ENCODE results near the gene KCNMA1. TPM values are rescaled to one million over a fixed set of nuclear protein-coding genes. Genes with fewer than 3 reads are reported as not detected.

Gene KCNMA1
- total RNA-seq, 1 experiment from 2014 or later, result 0.49 TPM

DNA sequence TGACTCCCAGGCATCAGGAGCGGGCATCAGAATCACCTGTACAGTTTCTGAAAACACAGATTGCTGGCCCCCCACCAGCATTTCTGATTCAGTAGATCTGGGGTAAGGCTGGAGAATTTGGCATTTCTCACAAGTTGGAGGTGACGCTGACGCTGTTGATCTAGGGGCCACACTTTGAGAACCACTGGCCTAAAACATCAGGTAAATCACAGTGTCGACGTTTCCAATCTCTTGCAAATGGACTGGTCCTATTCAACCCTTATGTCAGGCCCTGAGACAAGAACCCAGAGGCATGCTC is 564.0 kb downstream of the KCNMA1 start:
- Histone ChIP-seq H3K27me3 (ENCODE audit: insufficient read depth, low read length) (peaks cover 57% of the 10 kb centered on the region), H3K9me3 (ENCODE audit: control insufficient read depth in 1 of 2, insufficient read depth in 1 of 2, low read depth in 1 of 2, low read length in 2 of 2) (no peaks in the 10 kb centered on the region), H4K20me1 (ENCODE audit: insufficient read depth) (no peaks in the 10 kb centered on the region), H3K27ac (ENCODE audit: low read depth, low read length) (no peak overlapping the region), H3K36me3 (ENCODE audit: control insufficient read depth in 1 of 2, insufficient read depth in 2 of 2, low read length in 2 of 2) (no peaks in the 10 kb centered on the region), H3K4me2 (ENCODE audit: low read length) (no peak overlapping the region), H3K4me1 (ENCODE audit: control insufficient read depth in 1 of 2, insufficient read depth in 2 of 2, low read length in 2 of 2) (no peaks in the 10 kb centered on the region), H2AFZ (ENCODE audit: low read depth, low read length, poor library complexity, severe bottlenecking) (no peak overlapping the region), H3K79me2 (ENCODE audit: insufficient read depth, low read length) (no peaks in the 10 kb centered on the region), H3K9ac (ENCODE audit: low read length) (no peak overlapping the region), H3K4me3 (replicated peaks in 1 of 2; ENCODE audit: low read depth in 1 of 2, low read length in 2 of 2) (no peak overlapping the region), H3K9me2 (ENCODE audit: insufficient read depth) (no peaks in the 10 kb centered on the region)
- DNase-seq (ENCODE audit: low read depth, low spot score), result no peak
- intact Hi-C loops (cut with micrococcal nuclease), result no loop called here
- no peak for ATAC-seq
- ChIA-PET CTCF (no interaction called here), POLR2A (no interaction called here), RAD21 (ENCODE audit: low non-redundant PET in 1 of 2, low total read pairs in 2 of 2, uncharacterized antibody in 2 of 2, unreplicated experiment in 2 of 2) (no interaction called here)
- TF ChIP-seq CBX3 (IDR thresholded peaks at IDR 0.05; ENCODE audit: low read depth), result no peak
- no peak for TF ChIP-seq SRF (IDR thresholded peaks at IDR 0.05; ENCODE audit: low read depth)
- TF ChIP-seq EGR1 (IDR thresholded peaks at IDR 0.05; ENCODE audit: low read depth), result no peak
- TF ChIP-seq, protein P1, sequence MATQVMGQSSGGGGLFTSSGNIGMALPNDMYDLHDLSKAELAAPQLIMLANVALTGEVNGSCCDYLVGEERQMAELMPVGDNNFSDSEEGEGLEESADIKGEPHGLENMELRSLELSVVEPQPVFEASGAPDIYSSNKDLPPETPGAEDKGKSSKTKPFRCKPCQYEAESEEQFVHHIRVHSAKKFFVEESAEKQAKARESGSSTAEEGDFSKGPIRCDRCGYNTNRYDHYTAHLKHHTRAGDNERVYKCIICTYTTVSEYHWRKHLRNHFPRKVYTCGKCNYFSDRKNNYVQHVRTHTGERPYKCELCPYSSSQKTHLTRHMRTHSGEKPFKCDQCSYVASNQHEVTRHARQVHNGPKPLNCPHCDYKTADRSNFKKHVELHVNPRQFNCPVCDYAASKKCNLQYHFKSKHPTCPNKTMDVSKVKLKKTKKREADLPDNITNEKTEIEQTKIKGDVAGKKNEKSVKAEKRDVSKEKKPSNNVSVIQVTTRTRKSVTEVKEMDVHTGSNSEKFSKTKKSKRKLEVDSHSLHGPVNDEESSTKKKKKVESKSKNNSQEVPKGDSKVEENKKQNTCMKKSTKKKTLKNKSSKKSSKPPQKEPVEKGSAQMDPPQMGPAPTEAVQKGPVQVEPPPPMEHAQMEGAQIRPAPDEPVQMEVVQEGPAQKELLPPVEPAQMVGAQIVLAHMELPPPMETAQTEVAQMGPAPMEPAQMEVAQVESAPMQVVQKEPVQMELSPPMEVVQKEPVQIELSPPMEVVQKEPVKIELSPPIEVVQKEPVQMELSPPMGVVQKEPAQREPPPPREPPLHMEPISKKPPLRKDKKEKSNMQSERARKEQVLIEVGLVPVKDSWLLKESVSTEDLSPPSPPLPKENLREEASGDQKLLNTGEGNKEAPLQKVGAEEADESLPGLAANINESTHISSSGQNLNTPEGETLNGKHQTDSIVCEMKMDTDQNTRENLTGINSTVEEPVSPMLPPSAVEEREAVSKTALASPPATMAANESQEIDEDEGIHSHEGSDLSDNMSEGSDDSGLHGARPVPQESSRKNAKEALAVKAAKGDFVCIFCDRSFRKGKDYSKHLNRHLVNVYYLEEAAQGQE (IDR thresholded peaks at IDR 0.05; ENCODE audit: low read depth), result no peak
- TF ChIP-seq, protein P2, sequence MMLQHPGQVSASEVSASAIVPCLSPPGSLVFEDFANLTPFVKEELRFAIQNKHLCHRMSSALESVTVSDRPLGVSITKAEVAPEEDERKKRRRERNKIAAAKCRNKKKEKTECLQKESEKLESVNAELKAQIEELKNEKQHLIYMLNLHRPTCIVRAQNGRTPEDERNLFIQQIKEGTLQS (IDR thresholded peaks at IDR 0.05), result no peak
- TF ChIP-seq POLR2A (IDR thresholded peaks at IDR 0.05; ENCODE audit: borderline replicate concordance, extremely low read depth, insufficient read depth, insufficient read length), result no peak
- no peak for TF ChIP-seq CTCF (IDR thresholded peaks at IDR 0.05 in 2 of 3, conservative IDR thresholded peaks at IDR 0.05 in 1 of 3; ENCODE audit: borderline replicate concordance in 1 of 3, insufficient read depth in 1 of 3, low read depth in 2 of 3, low read length in 2 of 3)
- no peak for TF ChIP-seq FOSL1 (IDR thresholded peaks at IDR 0.05; ENCODE audit: low read depth)
- no peak for TF ChIP-seq POLR2AphosphoS5 (IDR thresholded peaks at IDR 0.05; ENCODE audit: low read depth, low read length)
- TF ChIP-seq, protein P3, sequence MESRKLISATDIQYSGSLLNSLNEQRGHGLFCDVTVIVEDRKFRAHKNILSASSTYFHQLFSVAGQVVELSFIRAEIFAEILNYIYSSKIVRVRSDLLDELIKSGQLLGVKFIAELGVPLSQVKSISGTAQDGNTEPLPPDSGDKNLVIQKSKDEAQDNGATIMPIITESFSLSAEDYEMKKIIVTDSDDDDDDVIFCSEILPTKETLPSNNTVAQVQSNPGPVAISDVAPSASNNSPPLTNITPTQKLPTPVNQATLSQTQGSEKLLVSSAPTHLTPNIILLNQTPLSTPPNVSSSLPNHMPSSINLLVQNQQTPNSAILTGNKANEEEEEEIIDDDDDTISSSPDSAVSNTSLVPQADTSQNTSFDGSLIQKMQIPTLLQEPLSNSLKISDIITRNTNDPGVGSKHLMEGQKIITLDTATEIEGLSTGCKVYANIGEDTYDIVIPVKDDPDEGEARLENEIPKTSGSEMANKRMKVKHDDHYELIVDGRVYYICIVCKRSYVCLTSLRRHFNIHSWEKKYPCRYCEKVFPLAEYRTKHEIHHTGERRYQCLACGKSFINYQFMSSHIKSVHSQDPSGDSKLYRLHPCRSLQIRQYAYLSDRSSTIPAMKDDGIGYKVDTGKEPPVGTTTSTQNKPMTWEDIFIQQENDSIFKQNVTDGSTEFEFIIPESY (IDR thresholded peaks at IDR 0.05; ENCODE audit: extremely low read depth, insufficient replicate concordance, low read length), result no peak
- TF ChIP-seq RAD21 (IDR thresholded peaks at IDR 0.05; ENCODE audit: low read depth), result no peak
- no peak for TF ChIP-seq TCF7L2 (IDR thresholded peaks at IDR 0.05; ENCODE audit: borderline replicate concordance, extremely low read depth, insufficient read depth, insufficient read length)
- no peak for TF ChIP-seq YY1 (IDR thresholded peaks at IDR 0.05; ENCODE audit: extremely low read depth, insufficient replicate concordance, low read depth, low read length)
- TF ChIP-seq, protein P4, sequence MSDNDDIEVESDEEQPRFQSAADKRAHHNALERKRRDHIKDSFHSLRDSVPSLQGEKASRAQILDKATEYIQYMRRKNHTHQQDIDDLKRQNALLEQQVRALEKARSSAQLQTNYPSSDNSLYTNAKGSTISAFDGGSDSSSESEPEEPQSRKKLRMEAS (IDR thresholded peaks at IDR 0.05), result no peak
- no TSS peak for BruUV-seq (replicated peaks)

Measured in HCT116 (cell line).